AG10803 (cell line): ENCODE measurements around the gene PHACTR1.

ENCODE experiments used
- DNase-seq: peaks from one replicate; pipeline ENCODE4 v3.0.0; 2010; ENCODE audit warnings: low read depth
- H3K4me3 ChIP-seq: 2 replicates; pipeline ENCODE4 v1.5.1; 2011; ENCODE audit warnings: mild to moderate bottlenecking, low read length, control low read depth
- TF ChIP-seq, protein P1 (sequence below): conservative IDR thresholded peaks from 2 replicates; pipeline ENCODE4 v1.5.1; 2011; ENCODE audit warnings: mild to moderate bottlenecking, low read length, control low read depth, inconsistent platforms

PHACTR1 gene

GRCh38 chr6:13184547-13184946 lies 468.0 kb downstream of the PHACTR1 start:
- H3K4me3 ChIP-seq: no peak overlapping the region
- no peak for DNase-seq
- TF ChIP-seq, protein P1, sequence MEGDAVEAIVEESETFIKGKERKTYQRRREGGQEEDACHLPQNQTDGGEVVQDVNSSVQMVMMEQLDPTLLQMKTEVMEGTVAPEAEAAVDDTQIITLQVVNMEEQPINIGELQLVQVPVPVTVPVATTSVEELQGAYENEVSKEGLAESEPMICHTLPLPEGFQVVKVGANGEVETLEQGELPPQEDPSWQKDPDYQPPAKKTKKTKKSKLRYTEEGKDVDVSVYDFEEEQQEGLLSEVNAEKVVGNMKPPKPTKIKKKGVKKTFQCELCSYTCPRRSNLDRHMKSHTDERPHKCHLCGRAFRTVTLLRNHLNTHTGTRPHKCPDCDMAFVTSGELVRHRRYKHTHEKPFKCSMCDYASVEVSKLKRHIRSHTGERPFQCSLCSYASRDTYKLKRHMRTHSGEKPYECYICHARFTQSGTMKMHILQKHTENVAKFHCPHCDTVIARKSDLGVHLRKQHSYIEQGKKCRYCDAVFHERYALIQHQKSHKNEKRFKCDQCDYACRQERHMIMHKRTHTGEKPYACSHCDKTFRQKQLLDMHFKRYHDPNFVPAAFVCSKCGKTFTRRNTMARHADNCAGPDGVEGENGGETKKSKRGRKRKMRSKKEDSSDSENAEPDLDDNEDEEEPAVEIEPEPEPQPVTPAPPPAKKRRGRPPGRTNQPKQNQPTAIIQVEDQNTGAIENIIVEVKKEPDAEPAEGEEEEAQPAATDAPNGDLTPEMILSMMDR: no peak

DNA sequence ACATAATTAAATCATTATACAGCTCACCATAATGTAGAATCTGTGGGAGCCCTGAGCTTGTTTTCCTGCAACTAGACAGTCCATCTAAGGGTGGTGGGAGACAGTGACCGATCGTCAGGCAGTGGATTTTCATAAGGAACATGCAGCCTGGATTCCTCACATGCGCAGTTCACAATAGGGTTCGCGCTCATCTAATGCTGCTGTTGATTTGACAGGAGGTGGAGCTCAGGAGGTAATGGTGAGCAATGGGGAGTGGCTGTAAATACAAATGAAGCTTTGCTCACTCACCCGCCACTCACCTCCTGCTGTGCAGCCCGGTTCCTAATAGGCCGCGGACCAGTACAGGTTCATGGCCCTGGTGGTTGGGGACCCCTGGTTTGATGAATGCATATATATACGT lies 470.3 kb downstream of the PHACTR1 start:
- no peak for DNase-seq
- TF ChIP-seq, protein P1: no peak
- no peak overlapping the region for H3K4me3 ChIP-seq

DNA sequence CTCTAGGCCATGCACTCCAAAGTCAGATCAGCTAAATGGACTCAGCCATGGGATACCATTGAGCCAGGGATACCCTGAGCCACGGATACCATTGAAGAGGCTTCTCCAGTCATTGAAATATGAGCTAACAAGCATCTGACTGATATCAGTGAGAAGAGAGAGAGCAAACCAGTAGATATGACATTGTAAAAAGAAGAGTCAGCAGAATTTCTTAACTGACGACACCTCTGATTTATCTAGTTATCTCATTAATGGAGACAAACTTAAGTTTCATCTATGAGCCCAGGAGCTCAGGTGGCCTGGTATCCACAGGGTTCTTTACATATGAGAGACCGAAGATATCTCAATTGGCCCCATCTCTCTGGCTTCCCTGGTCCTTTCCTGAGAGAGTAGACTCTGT lies 471.1 kb downstream of the PHACTR1 start:
- TF ChIP-seq, protein P1: no peak
- DNase-seq: no peak
- H3K4me3 ChIP-seq: no peak overlapping the region

GRCh38 chr6:13188306-13188705 lies 471.7 kb downstream of the PHACTR1 start:
- DNase-seq: no peak
- no peak overlapping the region for H3K4me3 ChIP-seq
- TF ChIP-seq, protein P1: no peak

- no peak overlapping the region for H3K4me3 ChIP-seq
- TF ChIP-seq, protein P1: no peak
- no peak for DNase-seq
Measured at GRCh38 chr6:13189710-13190109, 473.1 kb downstream of the PHACTR1 start.

DNA sequence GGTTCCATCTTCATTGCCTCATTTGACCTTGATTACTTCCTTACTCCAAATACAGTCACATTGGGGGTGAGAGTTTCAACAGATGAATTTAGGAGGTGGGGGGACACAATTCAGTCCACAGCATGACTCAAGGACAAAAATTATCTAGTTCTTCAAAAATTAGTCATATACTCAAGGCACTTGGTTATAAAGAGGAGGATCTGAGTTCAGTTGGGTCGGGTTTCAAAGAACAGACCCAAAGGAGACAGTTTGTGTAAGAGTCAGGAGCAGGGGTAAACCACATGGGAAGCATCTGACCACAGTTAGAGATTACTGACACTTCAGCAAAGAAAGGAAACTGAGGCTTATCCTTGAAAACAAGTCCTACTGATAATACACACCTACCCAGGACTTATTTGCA lies 473.8 kb downstream of the PHACTR1 start:
- no peak overlapping the region for H3K4me3 ChIP-seq
- DNase-seq: peak; percentile 21
- TF ChIP-seq, protein P1: no peak

- no peak for DNase-seq
- TF ChIP-seq, protein P1: no peak
Measured at GRCh38 chr6:13191461-13191860, 474.9 kb downstream of the PHACTR1 start.

More at GRCh38 chr6:13191461-13191860, 474.9 kb downstream of the PHACTR1 start:
- no peak overlapping the region for H3K4me3 ChIP-seq
